Measurements from ENCODE around the gene PGLYRP3. TPM values are rescaled to one million over a fixed set of nuclear protein-coding genes. Genes with fewer than 3 reads are reported as not detected.

PGLYRP3 gene
- total RNA-seq, 1 donor from 2014 or later: not detected

DNA sequence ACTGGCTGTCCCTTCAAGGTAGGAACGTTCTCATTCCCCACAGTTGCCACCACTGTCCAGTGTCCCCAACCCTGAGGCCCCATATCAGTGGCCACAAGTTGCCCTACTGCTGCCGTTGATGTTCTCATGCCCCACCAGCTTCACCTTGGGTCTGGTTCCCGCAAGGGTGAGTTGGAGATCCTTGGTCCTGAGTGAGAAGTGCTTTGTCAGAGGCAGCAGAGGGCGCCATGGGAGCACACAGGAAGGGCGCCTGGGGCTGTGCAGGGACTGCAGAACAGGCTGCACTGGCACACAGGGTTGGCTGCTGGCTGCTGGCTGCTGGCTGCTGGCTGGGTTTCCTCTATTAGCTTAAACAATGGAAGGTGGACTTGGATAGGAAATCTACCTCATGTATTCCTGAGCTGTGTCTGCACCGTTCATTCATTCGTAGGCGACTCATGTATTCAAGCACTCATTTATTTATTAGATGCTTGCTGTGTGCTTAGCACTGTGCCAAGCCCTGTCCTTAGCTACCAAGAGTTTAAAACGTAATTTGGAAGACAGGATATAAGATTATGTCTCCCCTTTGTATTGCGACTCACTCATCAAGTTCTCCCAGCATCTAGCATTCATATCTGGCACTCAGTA is 42.8 kb upstream of the PGLYRP3 start:
- no peaks in the 10 kb centered on the region for H3K9me3 ChIP-seq (replicated peaks)
- no peaks in the 10 kb centered on the region for H3K36me3 ChIP-seq
- intact Hi-C loops (cut with micrococcal nuclease): no loop called here

DNA sequence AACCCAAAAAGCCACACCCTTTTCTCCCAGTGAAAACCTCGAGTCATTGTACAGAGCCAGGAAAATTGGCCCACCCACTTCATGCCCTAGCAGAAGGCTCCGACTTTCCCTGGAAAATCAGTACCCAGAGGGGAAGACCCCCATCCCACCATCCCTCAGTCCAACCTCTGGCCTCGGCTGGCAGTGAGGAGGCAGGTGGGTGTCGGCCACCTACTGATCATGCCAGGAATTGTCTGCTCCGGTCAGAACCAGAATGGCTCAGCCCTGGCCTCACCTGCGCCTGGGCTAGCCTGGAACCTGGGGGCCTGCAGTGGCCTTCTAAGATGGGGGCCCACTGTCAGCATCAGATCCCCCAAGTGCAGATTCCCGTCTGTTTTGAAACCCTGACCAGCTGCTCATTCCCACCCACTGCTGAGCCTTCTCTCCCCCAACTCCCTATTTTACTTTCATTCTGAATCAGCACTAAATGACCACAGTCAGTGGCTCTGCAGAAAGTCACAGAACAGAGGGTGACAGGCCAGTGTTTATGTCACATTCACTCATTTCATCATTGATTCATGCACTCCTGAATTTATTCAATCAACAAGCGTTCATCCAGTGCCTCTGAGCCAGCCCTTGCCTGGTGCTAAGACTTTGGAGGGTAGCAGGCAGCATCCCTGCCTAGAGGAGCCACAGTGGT is 41.9 kb upstream of the PGLYRP3 start:
- H3K36me3 ChIP-seq: no peaks in the 10 kb centered on the region
- H3K4me3 ChIP-seq: no peak overlapping the region
- DNase-seq: no peak
- intact Hi-C loops (cut with micrococcal nuclease): loop anchor here (5.0 kb wide), 1 partner anchor 143 kb away; no protein-coding TSS in a partner anchor
- H3K27me3 ChIP-seq (ENCODE audit: low read depth): peaks cover 33% of the 10 kb centered on the region
- no peaks in the 10 kb centered on the region for H3K4me1 ChIP-seq
- H3K9me3 ChIP-seq (replicated peaks): no peaks in the 10 kb centered on the region
- no peak overlapping the region for H3K27ac ChIP-seq (replicated peaks)
- no peak for TF ChIP-seq CTCF (IDR thresholded peaks at IDR 0.05; ENCODE audit: borderline replicate concordance)

More for the DNA sequence above, 42.8 kb upstream of the PGLYRP3 start:
- Histone ChIP-seq H3K27ac (replicated peaks) (no peak overlapping the region), H3K4me3 (no peak overlapping the region), H3K4me1 (peaks cover 8% of the 10 kb centered on the region), H3K27me3 (ENCODE audit: low read depth) (peaks cover 26% of the 10 kb centered on the region)
- peak; percentile 49 for TF ChIP-seq CTCF (IDR thresholded peaks at IDR 0.05; ENCODE audit: borderline replicate concordance)
- peak; percentile 61 for DNase-seq

GRCh38 chr1:153353226-153353947 is 40.6 kb upstream of the PGLYRP3 start:
- no peaks in the 10 kb centered on the region for H3K9me3 ChIP-seq (replicated peaks)
- H3K27me3 ChIP-seq (ENCODE audit: low read depth): peaks cover 46% of the 10 kb centered on the region
- intact Hi-C loops (cut with micrococcal nuclease): loop anchor here (5.0 kb wide), 1 partner anchor 144 kb away; no protein-coding TSS in a partner anchor
- no peaks in the 10 kb centered on the region for H3K36me3 ChIP-seq
- H3K27ac ChIP-seq (replicated peaks): no peak overlapping the region
- no peaks in the 10 kb centered on the region for H3K4me1 ChIP-seq
- no peak for DNase-seq
- H3K4me3 ChIP-seq: no peak overlapping the region
- peak; percentile 40 for TF ChIP-seq CTCF (IDR thresholded peaks at IDR 0.05; ENCODE audit: borderline replicate concordance)

DNA sequence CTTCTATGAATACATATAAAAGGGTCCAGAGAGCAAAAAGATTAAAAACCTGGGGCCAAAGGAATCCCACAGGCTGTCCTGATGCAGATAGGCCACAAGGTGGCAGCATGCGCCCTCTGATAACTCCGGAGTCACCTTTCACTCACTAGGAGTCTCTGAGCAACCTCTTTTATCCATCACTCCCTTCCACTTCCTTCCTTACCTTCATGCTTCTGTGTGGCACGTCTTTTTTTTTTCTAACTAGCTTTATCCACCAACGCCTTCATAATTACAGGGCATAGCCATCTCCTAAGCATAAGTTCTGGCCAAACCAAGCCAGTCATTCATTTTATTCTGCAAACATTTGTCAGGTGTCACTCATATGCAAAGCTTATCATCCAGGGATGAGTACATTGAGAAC is 39.8 kb upstream of the PGLYRP3 start:
- no peak overlapping the region for H3K27ac ChIP-seq (replicated peaks)
- H3K4me1 ChIP-seq: no peaks in the 10 kb centered on the region
- TF ChIP-seq CTCF (IDR thresholded peaks at IDR 0.05; ENCODE audit: borderline replicate concordance): peak; percentile 95
- no peaks in the 10 kb centered on the region for H3K9me3 ChIP-seq (replicated peaks)
- intact Hi-C loops (cut with micrococcal nuclease): loop anchor here (5.0 kb wide), 1 partner anchor 145 kb away; no protein-coding TSS in a partner anchor
- no peak overlapping the region for H3K4me3 ChIP-seq
- H3K36me3 ChIP-seq: no peaks in the 10 kb centered on the region
- DNase-seq: peak; percentile 62
- peaks cover 55% of the 10 kb centered on the region for H3K27me3 ChIP-seq (ENCODE audit: low read depth)

DNA sequence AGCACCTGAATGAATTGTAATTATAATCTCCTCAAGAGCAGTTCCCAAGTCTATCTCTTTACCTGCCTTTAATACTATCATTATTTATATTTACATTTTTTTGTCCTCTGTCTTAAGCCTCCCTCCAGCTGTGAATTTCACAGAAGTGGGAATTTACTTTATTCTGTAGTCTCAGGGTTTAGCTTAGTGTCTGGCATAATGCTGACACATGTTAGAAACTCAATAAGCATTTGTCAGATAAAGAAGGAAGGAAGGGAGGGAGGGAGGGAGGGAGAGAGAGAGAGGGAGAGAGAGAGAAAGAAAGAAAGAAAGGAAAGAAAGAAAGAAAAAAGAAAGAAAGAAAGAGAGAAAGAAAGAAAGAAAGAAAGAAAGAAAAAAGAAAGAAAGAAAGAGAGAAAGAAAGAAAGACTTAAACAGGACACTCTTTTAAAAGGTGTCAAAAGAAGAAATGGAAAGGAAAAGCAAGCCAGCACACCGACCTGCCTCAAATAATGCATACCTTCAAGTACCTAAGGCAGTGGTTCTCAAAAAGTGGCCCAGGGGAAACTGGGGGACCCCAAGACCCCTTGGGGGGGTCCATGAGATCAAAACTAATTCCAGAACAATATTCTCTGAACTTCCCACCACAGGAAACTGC is 37.7 kb upstream of the PGLYRP3 start:
- Histone ChIP-seq H3K27ac (replicated peaks) (no peak overlapping the region), H3K4me1 (no peaks in the 10 kb centered on the region), H3K27me3 (ENCODE audit: low read depth) (peaks cover 75% of the 10 kb centered on the region), H3K9me3 (replicated peaks) (no peaks in the 10 kb centered on the region), H3K4me3 (no peak overlapping the region), H3K36me3 (no peaks in the 10 kb centered on the region)
- no peak for TF ChIP-seq CTCF (IDR thresholded peaks at IDR 0.05; ENCODE audit: borderline replicate concordance)
- DNase-seq: no peak
- intact Hi-C loops (cut with micrococcal nuclease): loop anchor here (5.0 kb wide), 1 partner anchor 147 kb away; no protein-coding TSS in a partner anchor

Data from left ventricle myocardium inferior (tissue), 1 donor.